GM21619 (cell line): ENCODE measurements around the gene KIF1A.
"Not testable (repeated sequence)": the region's sequence is repeated elsewhere in the genome, so short reads cannot be mapped to it uniquely, and the experiment has no call there.

Source experiments
- ATAC-seq: cut with Tn5 transposase; IDR thresholded peaks from one replicate; pipeline ENCODE4 v1.9.1; 2021; ENCODE audit not compliant: unreplicated experiment

The KIF1A gene

GRCh38 chr2:240789051-240789453, 31.0 kb downstream of the KIF1A start:
- ATAC-seq, result no peak

- no peak for ATAC-seq
These were observed 31.5 kb downstream of the KIF1A start for GRCh38 chr2:240788482-240788881.

DNA sequence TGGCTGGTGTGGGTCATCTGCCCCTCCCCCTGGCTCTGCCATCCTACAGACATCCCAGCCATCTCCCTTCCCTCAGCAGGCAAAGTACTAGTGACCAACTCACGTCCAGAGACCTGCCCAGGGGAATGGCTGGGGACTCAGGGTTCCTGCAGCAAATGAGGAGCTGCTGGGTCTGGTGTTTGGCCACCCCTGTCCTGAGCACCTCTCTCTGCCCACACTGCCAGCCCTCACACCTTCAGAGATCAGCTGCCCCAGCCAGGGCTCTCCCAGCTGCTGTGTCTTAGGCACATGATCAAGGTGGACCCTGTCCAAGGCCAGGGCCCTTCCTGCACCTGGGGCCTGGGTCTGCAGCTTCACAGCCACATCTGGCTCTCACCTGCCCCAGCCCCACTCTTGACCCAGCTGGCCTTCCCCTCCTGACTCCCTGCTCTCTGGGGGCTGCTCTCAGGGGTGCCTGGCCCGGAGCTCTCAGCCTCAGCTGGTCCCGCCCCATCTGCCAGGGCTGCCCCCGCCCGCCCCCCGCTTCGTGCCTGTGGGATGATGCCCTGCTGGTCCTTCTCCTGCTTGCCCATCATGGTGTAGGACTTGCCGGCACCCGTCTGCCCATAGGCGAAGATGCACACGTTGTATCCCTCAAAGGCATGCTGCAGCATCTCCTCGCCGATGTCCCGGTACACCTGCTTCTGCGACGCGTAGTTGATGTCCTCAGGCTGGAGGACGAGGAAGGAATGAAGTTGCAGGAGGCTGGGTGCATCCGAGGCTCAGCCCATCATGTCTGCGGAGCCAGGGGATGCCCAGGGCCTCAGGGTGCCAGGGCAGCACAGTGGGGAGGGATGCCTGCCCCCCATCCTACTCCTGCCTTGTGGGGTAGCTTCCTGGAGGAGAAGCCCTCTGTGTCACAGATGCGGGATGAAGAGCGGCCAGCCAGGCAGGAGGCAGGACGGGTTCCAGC, 32.2 kb downstream of the KIF1A start:
- no peak for ATAC-seq

DNA sequence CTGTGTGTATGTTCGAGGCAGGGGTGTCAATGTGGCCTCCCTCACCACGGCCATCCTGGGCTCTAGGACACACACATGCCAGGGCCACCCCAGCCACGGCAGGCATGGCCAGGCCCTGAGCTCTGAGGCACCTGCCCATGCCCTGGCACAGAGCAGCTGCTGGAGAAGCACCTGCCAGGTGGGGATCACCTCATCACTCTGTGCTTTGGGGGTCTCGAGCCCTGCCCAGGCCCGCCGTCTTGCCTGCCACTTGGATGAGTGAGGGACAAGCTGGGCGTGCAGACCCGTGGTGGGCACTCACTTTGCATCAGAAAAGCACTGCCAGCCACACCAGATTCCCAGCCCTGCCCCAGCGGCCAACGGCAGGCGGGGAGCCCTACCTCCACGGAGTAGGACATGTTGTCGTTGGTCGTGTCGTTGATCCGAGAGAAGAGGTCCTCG, 33.1 kb downstream of the KIF1A start:
- ATAC-seq, result no peak

DNA sequence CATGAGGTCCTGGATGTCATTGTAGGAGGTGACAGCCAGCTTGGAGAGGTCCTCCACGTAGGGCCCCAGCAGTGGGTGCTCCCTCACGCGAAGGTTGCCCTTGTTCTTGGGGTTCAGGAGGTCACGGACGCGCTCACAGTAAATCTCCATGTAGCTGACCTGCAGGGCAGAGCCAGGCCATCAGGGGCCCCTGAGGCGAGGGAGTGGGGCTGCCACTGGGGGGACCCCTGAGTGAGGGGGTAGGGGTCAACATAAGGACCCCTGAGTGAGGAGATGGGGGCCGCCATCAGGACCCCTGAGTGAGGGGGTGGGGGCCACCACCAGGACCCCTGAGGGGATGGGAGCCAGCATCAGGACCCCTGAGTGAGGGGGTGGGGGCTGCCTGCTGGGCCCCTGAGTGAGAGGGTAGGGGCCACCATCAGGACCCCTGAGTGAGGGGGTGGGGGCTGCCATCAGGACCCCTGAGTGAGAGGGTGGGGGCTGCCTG, 33.6 kb downstream of the KIF1A start:
- no peak for ATAC-seq

DNA sequence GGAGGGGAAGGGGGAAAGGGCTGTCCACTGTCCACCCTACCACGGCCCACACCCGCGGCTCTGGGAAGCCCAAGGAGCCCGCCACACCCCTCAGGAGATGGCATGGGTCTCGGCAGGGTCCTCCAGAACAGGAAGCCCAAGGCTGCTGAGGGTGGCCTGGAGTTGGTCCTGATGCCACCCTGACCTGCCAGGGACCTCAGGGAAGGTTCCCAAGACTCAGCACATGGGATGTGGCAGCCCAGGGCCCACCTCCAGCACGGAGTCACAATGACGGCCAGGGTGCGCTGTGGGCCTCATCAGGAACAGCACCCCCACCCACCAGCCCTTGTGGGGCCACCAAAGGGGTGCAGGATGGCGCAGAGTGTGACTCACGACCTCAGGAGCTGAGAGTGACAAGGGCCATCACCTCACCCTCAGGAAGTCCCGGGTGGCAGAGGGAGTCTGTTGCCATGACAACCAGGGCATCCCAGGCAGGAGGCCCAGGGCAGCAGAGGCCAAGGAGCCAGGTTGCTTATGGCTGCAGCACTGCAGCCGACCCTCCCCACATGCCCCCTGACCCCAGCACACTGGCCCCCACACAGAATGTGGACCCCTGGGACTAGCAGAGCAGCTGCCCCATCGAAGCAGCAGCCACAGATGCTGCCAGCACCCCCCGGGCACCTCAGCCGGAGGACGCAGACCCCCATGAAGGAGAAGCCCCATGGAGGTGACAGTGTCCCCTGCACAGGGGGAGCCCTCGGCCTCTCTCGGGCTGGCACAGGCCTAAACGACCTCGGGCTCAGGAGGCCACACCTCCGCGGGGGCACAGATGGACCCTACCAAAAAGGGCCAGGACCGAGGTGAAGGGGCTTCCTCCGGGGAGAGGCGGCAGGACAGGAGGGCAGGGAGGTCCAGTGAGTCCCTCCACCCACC, 34.3 kb downstream of the KIF1A start:
- ATAC-seq, result no peak

DNA sequence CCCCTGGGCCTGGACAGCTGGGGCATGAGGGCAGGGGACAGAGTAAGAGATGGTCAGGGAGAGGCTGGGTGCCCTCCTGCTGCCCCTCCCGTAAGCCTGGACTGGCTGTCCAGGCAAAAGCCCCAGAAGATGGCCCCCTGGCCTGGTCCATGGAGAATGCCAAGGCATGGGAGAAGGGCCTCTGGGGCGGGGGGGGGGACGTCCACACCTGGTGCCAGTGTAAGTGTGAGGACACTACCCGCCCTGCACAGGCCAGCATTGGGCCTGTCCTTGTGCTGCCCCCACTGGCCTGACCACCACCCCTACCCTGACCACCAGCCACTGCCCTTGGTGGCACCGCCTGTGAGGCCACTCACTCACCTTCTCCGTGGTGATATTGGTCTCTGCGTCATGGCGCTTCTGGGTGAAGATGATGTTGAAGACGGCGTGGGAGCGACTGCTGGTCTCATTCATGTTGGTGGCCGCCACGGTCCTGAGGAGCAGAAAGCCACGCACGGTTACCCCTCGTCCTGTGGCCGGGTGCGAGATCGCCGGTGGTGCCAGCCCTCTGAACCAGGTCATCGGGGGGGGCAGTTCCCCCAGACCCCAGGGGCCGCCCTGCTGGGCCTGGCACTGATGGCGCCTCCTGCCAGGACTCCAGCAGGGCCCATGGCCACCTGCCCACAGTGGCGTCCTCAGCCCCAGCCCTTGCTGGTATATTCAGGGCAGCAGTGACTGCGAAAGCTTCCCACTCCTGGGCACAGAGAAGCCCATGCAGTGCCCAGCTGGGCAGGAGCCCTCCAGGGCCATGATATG, 35.2 kb downstream of the KIF1A start:
- no peak for ATAC-seq

GRCh38 chr2:240783819-240784621, 36.0 kb downstream of the KIF1A start:
- ATAC-seq, result no peak

GRCh38 chr2:240782886-240783818, 36.9 kb downstream of the KIF1A start:
- ATAC-seq, result no peak

- ATAC-seq, result no peak
These were observed 37.7 kb downstream of the KIF1A start for GRCh38 chr2:240782221-240782885.

DNA sequence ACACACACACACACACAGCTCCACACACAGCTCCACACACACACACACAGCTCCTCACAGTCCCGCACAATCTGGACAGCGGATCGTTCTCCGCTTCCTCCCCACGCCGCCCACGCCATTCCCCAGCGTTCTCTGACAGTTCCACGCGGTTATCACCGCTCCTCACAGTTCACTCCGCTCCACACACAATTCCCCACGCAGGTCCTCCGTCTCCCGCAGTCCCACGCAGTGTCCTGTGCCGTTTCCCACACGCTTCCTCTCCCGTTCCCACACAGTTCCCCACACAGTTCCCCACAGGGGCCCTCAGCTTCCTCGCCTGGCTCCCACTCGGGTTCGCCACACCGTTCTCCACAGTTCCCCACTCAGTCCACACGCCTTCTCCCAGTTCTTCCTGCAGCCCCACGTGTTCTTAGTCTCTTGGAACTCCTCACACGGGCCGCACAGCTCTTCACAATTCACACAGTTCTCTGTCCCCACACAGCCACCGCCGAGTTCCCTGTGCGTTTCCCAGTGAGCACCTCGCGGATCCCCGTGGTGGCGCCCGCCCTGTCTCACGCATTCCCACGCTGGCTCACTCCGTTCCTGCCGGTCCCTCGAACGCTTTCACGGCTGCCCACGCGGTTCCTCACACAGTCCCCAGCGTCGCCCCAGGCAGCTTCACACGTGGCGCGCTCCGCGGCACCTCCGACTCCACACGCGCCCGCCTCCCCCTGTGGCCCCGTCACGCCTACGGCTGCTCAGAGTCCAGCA, 38.4 kb downstream of the KIF1A start:
- no peak for ATAC-seq

DNA sequence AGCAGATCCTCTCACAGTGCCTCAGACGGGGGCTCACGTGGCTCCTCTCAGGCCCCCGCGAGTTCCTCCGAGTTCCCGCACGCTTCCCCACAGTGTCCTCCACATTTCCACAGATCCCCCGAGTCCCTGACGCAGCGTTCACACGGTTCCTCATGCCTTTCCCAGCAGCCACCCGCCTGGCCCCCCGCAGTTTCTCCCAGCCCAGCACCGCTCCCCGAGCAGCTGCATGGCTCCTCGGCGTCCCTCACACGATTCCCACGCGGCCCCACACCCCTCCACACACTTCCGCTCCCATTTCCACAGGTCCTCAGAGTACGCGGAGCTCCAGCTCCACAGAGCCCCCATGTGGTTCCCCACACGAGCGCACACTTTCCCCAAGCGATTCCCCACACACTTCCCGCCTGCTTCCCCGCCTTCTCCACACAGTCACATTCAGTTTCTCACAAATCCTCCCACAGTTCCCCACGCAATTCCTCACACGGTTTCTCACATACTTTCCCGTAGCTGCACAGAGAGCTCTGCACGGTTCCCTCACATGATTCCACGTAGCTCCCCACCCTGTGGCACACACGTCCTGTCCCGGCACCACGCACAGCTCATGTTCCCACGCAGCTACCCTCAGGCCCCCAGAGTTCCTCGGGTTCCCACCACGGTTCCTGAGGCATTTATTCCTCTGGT, 39.9 kb downstream of the KIF1A start:
- ATAC-seq, result no peak

DNA sequence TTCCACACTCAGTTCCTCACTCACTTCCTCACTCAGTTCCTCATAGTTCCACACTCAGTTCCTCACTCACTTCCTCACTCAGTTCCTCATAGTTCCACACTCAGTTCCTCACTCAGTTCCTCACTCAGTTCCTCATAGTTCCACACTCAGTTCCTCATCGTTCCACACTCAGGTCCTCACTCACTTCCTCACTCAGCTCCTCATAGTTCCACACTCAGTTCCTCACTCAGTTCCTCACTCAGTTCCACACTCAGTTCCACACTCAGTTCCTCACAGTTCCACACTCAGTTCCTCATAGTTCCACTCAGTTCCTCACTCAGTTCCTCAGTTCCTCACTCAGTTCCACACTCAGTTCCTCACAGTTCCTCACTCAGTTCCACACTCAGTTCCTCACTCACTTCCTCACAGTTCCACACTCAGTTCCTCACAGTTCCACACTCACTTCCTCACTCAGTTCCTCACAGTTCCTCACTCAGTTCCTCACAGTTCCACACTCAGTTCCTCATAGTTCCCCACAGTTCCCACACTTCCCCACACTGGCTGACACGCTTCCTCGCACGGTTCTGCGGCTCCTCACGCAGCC, 40.7 kb downstream of the KIF1A start:
- ATAC-seq, result not testable (repeated sequence)

GRCh38 chr2:240778426-240778825, 41.6 kb downstream of the KIF1A start:
- no peak for ATAC-seq

DNA sequence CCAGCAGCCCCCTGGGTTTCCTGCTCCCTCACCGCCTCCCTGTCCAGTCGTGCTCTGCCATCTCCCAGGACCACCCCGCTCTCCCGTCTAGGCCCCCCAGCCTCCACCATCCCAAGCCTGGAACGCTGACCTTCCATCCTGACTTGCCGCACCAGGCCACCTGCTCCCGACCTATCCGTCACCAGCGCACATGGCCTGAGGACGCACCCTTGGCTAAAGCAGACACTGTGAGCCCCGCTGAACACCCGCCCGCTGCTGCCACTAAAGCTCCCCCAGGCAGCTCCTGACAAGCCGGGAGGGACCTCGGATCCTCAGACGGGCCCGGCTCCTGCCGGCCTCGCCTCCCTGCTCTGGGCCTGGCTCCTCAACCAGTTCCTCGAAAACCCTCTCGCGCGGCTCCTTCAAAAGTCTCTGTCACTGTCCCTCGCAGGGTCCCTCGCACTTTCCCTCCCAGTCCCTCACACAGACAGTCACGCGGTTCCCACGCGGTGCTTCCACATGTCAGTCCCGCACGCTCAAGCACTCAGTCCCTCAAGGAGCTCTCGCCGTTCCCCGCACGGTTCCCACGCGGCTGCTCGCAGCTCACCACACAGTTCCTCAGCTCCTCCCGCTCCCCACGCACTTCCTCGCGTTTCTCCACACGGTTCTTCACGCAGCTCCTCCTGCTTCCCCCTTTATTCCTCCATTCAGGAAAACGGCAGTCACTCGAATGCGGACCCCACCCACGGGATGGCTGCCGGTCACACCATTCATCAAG, 42.4 kb downstream of the KIF1A start:
- no peak for ATAC-seq

- no peak for ATAC-seq
These were observed 44.1 kb downstream of the KIF1A start for GRCh38 chr2:240775905-240776304.
